GM18511 (cell line): ENCODE data around the gene GLIPR2.
"Not testable (repeated sequence)": the region's sequence is repeated elsewhere in the genome, so short reads cannot be mapped to it uniquely, and the experiment has no call there.

ENCODE experiments used
- ATAC-seq: cut with Tn5 transposase; IDR thresholded peaks from one replicate; pipeline ENCODE4 v1.9.1; 2021; ENCODE audit warnings: mild to moderate bottlenecking, moderate library complexity; ENCODE audit not compliant: unreplicated experiment

The GLIPR2 gene

DNA sequence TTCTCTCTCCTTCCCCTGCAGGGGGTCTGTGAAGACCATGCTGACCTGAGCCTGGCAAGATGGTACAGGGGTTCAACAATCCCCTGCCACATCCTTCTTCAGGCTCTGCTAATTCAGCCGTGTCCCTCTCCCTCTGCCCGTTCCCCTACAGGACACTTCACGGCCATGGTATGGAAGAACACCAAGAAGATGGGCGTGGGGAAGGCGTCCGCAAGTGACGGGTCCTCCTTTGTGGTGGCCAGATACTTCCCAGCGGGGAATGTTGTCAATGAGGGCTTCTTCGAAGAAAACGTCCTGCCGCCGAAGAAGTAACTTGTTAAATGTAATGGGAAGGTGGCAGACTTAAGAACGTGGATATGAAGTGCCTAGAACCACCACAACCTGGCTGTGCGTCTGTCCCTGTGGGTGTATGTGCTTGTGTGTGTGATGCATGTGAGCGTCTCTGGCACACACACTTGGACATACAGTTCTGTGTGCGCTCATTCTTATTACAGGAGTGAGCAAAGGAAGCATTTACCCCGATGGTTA is 25.7 kb downstream of the GLIPR2 start:
- no peak for ATAC-seq

DNA sequence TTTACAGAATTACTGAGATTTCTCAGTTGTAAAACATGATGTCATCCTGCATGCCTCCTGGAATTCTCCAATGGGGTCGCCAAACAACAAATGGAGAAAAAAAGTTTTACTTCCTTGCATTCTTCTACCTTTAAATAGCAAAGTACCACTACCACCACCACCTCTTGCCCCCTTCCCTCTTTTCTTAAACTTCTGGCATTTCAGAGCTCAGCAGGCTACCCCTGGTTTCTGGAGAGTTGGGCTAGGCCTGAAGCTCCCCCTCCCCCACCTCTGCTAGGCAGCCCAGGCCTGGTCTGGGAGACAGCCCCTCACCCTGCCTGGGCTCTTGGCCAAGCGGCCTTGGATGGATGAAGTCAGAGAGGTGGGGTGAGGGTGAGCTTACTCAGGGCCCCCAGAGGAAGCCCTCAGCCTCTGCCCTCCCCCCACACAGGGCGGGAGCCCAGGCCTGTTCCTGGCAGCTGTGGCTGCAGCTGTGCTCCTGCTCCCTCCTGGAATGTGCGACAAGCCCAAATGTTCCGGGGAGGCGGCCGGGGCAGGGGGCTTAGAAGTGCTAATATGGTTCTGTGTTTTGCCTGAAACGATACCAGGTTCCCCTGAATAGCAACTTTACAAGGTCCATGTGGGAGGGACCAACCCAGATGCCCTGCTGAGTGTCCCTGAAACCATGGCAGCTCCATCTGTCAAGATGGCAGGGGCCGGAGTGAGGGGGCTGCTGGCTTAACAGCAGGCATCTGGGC is 26.7 kb downstream of the GLIPR2 start:
- ATAC-seq, result no peak

DNA sequence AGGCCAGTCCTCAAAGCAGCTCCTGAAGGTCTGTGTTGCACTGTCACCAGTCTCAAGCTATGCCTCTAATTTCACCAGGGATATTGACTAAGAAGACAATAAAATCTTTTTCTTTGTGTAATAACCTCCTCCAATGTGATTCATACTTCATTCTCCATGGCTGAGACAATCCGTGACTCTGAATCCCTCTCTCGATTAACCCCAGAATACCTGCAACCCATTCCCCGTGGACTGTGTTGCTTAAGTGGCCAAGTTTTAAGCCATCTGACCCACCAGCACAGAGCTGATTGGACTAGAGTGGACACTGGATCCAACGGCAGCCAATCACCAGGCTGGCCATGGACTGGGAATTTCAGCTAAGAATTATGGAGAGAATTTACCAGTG is 27.2 kb downstream of the GLIPR2 start:
- no peak for ATAC-seq

DNA sequence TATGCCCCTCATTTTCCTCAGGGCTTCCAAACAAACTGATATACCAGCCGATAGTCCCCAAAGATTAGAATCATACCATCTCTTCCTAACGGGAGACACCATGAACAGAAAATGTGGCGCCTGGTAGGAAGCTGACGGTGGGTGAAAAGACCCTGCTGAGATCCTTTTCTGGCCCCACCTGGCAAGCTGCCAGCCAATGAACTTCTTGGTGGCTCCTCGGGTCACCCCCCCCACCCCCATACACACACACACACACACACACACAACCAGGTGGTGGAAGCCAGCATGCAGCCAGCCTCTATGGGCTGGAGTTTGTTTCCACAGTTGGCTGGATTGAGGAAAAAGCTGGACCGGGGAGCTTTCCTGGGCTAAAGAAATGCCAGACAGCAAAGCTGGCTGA is 27.8 kb downstream of the GLIPR2 start:
- no peak for ATAC-seq

DNA sequence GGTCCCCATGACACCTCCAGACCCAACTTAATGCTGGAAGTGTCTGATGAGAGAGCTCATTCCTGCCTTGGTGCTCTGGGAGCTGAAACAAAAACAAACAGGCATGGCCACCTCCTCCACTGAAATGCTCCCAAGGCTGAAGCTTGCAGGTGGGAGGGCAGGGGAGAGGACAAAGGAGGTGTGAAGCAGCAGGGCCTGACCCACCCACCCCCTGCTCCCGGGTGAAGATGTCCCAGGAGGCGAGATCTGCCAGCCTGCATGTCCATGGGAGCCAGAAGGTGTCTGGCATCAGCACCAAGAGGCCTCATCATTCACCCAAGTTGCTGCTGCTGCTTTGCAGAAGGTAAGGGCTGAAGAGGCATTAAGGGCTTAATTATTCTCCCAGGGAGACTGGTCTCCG is 28.5 kb downstream of the GLIPR2 start:
- no peak for ATAC-seq

DNA sequence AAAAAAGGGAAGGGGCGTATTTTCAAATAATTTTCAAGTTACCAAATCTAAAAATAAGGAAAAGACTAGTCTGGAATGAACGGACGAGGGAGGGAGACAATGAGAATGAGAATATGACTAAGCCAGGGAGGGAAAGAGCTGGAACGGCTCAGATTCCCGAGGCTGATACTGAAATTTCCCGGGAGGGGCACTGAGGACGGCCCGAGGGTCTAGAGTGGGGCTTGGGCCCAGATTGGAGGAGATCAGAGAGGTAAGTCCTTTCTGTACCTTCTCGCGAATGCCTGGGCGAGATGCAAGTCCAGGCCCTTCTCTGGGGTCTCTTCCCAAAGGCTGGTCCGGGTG is 29.3 kb downstream of the GLIPR2 start:
- ATAC-seq, result no peak

DNA sequence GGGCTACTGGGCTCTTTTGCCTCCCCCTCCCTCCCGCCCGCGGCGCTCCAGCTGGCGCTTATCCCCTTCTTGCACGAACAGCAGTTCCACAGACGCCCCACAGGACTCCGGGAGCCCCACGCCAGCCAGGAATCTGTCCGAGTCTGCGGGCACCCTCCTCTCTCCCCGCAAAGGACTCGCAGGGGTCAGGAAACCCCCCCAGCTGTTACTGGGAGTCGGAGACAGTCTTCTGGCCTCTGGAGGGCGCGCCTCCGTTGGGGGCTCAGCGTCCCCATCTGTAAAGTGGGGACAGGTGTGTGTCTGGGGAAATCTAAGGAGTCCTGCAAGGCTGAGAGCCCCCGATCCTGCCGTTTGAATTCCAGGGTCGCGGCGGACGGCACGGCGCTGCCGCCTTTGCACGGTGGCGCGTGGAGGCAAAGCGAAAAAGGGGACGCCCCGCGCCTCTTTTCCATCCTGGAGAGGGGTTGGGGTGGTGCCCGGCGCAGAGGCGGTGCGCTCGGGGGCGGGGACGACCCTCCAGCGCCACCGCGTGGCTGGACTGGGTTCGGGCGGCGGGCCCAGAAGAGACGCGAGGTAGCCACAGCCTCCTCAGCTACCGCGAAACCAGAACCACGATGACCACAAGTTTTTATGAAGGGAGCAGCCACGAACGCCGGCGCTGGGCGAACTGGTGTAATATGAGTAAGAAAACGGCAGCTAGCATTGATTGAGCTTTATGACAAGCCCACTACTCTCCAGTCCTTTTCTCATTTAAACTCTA is 29.8 kb downstream of the GLIPR2 start:
- ATAC-seq, result peak; percentile 86

DNA sequence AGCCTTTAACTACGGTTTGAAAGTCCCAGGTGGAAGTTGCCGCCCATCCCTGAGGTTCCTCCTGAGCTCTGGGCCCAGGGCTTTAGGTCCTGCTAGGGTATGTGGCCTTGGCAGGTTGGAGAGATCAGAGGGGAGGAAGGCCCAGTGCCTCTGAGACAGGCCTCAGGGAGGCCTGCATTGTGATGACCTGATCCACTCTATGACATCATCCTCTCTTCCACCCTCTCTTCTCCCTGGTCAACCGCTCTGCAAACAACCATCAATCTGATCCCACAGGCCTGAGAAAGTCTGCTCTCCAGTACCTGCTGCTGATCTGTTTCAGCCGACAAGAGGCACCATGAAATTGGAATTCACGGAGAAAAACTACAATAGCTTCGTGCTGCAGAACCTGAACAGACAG is 32.6 kb downstream of the GLIPR2 start, which contains the start of gene CCIN:
Gene CCIN (plus strand): TSS at position 223 of the 400 bp plus-strand sequence. CDS start 115 bp downstream, at position 338.
- no peak for ATAC-seq

DNA sequence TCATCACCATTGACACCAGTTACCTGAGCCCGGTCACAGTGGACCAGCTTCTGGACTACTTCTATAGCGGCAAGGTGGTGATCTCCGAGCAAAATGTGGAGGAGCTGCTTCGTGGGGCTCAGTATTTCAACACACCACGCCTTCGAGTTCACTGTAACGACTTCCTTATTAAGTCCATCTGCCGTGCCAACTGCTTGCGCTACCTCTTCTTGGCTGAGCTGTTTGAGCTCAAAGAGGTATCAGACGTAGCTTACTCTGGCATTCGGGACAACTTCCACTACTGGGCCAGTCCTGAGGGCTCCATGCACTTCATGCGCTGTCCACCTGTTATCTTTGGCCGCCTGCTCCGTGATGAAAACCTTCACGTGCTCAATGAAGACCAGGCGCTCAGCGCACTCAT is 33.2 kb downstream of the GLIPR2 start:
- no peak for ATAC-seq

DNA sequence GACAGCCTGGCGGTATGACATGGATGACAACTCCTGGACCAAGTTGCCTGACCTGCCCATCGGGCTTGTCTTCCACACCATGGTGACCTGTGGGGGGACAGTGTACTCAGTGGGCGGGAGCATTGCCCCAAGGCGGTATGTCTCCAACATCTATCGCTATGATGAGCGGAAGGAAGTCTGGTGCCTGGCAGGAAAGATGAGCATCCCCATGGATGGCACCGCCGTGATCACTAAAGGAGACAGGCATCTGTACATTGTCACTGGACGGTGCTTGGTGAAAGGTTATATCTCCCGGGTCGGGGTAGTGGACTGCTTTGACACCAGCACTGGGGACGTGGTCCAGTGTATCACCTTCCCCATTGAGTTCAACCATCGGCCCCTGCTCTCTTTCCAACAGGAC is 34.0 kb downstream of the GLIPR2 start:
- ATAC-seq, result no peak

DNA sequence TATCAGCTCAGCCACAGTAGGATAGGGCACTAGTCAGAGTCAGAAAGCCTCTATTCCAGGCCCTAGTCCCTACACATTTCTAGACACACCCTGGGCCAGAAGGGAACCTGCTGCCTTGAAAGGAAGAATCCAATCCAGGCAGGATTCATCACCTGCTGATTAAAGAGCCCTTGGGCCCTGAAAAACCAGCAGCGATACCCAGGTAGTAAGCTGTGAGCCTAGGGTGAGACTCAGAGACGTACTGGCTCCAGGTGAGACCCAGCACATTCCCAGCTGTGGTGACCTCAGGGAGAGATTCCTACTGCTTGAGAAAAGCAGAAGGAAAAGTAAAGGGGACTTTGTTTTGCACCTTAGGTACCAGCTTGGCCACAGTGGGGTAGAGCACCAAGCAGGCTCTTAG is 37.3 kb downstream of the GLIPR2 start:
- no peak for ATAC-seq

DNA sequence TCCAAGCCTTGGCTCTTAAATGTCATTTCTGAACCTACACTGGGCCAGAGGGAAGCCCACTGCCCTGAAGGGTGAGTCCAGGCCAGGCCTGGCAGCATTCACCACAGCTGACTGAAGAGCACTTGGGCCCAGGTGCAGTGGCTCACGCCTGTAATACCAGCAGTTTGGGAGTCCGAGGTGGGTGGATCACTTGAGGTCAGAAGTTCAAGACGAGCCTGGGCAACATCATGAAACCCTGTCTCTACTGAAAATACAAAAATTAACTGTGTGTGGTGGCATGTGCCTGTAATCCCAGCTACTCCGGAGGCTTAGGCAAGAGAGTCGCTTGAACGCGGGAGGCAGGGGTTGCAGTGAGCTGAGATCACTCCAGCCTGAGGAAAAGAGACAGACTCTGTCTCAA is 37.7 kb downstream of the GLIPR2 start:
- ATAC-seq, result no peak

DNA sequence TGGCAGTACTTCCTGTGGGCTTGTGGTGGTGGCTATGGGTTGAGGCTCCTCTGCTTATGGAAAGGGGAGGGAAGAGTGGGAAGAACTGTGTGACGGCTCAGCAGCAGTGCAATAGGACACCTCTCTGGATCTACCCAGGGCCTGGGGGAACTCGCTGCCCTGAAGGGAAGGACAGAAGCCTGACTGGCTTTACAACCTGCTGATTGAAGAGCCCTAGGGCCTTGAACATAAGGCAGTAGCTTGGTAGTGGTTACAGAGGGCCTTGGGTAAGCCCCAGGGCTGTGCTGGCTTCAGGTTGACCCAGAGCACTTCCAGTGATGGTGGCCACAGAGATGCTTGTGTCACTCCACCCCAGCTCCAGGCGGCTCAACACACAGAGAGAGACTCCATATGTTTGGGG is 38.2 kb downstream of the GLIPR2 start:
- ATAC-seq, result no peak

DNA sequence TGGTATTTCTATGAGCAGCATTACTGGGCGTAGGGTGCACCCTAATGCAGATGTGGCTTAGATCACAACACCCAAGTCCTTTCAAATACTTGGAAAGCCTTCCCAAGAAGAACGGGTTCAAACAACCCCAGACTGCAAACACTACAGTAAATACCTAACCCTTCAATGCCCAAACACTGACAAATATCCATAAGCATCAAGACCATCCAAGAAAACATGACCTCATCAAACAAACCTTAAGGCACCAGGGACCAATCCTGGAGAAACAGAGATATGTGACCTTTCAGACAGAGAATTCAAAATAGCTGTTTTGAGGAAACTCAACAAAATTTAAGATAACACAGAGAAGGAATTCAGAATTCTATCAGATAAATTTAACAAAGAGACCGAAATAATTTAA is 38.7 kb downstream of the GLIPR2 start:
- not testable (repeated sequence) for ATAC-seq

DNA sequence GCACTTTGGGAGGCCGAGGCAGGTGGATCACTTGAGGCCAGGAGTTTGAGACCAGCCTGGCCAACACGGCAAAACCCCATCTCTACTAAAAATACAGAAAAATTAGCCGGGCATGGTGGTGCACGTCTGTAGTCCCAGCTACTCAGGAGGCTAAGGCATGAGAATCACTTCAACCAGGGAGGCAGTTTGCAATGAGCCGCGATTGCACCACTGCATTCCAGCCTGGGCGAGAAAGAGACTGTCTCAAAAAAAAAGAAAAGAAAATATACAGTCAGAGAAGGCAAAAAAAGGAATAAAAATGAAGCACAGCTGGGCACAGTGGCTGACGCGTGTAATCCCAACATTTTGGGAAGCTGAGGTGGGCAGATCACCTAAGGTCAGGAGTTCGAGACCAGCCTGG is 40.0 kb downstream of the GLIPR2 start:
- ATAC-seq, result not testable (repeated sequence)

DNA sequence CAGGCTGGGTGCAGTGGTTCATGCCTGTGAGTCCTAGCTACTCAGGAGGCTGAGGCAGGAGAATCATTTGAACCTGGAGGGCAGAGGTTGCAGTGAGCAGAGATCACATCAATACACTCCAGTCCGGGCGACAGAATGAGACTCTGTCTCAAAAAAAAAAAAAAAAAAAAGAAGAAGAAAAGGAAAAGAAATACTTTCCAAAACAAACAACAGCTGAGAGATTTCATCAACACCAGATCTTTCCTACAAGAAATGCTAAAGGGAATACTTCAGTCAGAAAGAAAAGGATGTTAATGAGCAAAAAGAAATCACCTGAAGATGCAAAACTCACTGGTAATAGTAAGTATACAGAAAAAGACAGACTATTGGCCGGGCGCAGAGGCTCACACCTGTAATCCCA is 41.0 kb downstream of the GLIPR2 start:
- ATAC-seq, result no peak

DNA sequence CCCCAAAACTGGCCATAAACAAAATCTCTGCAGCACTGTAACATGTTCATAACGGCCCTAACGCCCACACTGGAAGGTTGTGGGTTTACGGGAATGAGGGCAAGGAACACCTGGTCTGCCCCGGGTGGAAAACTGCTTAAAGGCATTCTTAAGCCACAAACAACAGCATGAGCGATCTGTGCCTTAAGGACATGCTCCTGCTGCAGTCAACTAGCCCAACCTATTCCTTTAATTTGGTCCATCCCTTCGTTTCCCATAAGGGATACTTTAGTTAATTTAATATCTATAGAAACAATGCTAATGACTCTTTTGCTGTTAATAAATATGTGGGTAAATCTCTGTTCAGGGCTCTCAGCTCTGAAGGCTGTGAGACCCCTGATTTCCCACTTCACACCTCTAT is 43.7 kb downstream of the GLIPR2 start:
- not testable (repeated sequence) for ATAC-seq

DNA sequence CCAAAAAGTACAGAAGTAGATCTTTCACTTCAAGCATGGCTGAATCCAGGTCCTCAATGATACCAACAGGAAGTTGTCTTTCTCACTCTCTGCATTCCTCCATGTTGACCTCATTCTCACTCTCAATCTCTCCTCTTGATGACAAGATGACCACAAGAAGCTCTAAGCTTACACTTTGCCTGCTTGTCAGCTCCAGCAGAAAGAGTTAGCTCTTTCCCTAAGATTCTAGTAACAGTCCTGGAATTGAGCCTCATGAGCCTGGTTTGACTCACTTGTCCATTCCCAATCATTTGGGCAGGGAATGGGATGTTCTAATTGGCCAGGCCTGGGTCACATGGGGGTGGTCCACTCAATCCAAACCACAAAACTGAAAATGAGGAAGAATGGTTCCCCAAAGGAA is 50.9 kb downstream of the GLIPR2 start:
- no peak for ATAC-seq

DNA sequence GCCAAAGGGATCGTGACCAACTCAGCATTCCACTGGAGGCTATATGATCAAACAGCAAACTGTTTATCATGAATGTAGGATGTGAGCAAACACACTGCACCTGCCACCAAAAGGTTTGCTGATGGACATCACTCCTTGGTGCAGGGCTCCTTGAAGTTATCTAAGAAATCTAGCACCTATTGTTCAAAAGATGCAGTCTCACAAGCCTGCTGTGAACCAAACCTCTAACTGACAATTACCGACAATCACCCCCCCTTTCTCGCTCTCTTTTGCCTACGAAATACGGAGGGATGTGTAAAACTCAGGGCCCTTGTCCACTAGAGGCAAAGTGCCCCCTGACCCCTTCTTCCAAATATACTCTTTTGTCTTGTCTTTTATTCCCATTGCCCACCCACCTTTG is 51.7 kb downstream of the GLIPR2 start:
- no peak for ATAC-seq

DNA sequence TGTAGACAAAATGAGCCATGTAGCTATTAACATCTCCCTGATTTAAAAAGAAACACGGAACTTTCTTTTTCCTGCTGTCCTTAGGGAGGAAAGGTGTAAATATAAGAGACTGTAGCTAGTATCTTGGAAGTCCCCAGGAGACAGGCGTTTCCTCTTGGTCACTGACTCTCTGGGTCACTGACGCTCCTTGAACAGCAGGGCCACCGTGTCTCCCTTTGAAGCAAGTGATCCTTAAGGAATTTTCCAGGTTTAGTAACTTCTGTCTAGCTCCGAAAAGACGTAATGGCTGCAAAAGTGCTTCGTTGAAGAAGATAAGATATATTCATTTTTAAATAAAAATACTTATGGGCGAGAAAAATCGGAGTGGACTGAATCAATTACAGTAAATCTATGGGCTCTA is 53.4 kb downstream of the GLIPR2 start:
- no peak for ATAC-seq

DNA sequence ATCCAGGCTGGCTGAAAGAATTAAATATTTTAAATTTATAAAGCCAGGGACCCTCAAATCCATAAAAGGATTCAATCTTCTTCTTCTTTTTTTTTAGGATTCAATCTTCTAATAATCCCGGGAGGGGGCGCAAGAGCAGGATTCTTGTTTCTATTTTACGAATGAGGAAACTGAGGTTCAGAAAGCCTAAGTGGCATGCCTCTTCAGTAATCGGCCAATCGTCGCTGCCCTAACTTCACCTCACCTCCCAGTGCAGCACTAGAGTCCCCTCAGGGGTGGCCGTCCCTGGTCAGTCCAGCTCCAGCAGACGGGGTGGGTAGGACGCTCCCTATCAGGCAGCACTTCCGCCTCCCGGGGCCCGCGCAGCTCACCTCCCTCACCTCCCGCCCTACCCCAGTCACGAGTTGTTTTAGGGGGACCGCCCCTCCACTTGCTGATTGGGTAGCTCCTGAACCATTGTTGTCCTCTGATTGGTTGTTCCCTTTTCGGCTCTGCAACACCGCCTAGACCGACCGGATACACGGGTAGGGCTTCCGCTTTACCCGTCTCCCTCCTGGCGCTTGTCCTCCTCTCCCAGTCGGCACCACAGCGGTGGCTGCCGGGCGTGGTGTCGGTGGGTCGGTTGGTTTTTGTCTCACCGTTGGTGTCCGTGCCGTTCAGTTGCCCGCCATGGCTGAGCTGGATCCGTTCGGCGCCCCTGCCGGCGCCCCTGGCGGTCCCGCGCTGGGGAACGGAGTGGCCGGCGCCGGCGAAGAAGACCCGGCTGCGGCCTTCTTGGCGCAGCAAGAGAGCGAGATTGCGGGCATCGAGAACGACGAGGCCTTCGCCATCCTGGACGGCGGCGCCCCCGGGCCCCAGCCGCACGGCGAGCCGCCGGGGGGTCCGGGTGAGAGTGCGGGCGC is 54.1 kb downstream of the GLIPR2 start, which contains the start of gene CLTA:
Gene CLTA (plus strand): TSS at position 534 of the 902 bp plus-strand sequence. CDS start 136 bp downstream, at position 670.
- ATAC-seq, result peak; percentile 98
